Activated CD4-positive, alpha-beta T cell treated with anti-CD3 and anti-CD28 coated beads, Interleukin-2, amount 50 U/mL, for 1 hour (primary cell): Measurements from ENCODE around the gene ZNF428.
"Not testable (repeated sequence)": the region's sequence is repeated elsewhere in the genome, so short reads cannot be mapped to it uniquely, and the experiment has no call there.

Experiments
- DNase-seq: peaks from one replicate; pipeline ENCODE4 v3.0.0-alpha.2; 2020

ZNF428 gene

DNA sequence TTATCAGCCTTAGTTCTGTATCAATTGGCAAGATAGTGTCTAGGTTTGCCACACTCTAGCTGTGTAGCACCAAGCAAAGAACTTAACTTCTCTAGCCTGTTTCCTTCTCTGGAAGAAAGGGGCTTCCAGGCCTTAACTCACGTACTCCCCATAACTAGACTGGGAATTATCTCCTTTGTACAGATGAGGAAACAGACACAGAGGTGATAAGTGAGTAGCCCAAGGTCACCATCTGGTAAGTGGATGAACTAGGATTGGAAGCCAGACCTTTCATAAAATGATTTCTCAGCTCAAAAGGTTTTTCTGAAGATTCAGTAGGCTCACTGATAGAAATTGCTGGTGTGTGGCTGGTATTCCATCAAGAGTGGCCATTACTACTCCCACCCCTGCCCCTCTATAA is 3.1 kb downstream of the ZNF428 start:
- DNase-seq = no peak

DNA sequence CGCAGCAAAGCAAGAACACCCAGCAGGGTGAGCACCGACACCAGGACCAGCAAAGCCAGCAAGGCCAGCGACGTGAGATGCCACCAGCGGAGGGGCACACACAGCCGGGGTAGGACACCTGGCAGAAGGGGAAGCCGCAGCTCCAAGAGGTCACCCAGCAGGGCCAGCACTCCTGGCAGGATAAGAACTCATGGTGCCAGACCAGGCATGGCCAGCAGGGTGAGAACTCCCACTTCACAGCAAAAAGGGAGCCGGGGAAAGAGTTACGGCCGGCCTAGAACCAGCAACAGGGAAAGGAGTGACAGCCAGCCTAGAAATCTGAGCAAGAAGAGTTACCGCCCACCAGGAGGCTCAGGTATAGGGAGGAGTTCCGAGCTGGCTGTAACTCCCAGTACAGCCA is 7.1 kb downstream of the ZNF428 start:
- no peak for DNase-seq

DNA sequence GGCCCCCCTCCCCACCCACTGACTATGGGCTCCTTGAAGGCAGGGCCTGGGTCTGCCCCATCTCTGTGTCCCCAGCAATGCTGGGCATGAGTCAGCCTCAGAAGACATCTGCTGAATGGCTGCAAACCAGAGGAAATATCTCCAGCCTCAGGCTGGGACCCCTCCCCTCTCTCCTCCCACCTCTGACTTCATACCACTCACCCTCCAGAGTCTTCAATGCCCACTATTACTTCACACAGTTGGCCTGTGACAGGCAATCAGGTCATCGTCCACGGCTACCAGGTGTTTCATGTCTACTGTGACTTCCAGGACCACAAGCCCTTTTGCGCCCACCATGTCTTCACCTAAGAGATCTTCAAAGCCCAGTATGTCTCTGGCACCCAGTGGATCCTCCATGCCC is 7.6 kb downstream of the ZNF428 start, which contains the start of gene SRRM5:
TSS of gene SRRM5 (plus strand) at position 301 of the 400 bp plus-strand sequence. CDS start at position 335, 34 bp downstream.
- no peak for DNase-seq

DNA sequence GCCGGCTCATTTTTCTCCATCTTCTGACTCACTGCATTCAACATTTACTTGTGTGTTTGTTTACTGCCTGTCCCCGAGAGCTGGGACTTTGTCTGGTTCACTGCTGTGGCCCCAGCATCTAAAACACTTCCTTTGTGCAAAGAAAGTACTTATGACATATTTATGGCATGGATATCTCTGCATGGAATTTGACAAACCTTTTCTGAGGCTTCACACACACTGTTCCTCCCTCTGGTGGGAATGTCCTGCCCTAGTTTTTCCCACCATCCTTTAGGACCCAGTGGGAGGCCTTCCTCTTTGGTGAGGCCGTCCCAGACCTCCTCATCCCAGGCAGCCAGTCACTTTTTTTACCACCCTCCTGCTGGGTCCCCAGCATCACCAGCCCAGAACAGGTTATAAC is 8.9 kb downstream of the ZNF428 start:
- DNase-seq = no peak

DNA sequence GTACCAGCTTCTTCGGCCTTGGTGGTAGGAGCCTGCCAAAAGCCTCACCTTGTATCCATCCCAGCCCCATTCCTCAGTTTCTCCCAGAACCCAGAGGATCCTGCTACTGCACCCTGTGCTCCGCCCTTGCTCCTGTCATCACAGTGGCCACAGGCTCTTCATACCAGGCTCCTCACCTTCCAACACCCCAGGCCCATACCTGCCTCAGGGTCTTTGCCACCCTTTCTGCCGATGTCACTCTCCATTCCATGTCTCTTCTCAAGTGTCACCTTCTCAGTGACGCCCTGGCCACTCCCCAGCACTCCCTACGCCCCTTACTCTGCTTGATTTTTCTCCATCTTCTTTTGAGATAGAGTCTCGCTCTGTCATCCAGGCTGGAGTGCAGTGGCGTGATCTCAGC is 9.6 kb downstream of the ZNF428 start:
- no peak for DNase-seq

DNA sequence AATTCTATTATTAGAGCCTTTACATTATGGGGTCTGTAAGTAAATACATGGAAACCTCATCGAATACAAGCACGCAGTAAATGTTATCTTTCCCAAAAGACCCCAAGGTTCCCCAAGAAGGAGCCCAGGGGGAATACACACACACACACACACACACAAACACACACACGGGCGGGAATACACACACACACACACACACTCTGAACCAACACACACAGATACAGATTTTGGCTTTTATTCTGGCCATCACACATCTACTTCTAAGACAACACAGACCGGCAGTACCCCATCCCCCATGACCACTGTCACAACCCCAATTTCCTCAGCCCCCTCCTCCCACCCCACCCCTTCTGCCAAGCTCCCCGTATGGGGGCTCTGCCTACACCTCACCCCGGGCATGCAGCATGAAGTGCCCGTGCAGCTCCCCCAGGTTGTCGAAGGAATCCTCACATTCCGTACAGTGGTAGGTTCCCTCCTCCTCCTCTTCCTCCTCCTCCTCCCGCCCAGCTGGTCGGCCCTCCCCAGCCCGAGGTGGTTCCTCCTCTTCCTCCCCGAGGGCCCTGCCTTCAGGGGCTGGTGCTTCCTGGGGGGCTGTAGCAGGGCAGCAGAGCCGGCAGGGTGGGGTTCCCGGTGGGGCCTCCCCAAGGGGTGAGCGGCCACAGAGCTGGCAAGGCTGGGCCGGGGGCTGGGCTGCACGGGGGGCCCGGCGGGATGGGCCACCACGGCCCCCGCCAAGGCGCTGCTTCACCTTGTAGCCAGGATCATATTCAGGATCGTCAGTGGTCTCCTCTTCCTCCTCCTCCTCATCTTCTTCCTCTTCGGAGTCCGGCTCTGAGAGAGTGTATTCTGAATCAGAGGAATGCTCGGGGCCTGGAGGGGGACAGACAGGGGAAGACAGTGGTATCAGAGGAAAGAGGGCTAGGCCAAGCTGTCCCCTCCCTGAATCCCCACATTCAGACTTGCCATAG is 11.9 kb downstream of the ZNF428 start:
- DNase-seq = no peak

DNA sequence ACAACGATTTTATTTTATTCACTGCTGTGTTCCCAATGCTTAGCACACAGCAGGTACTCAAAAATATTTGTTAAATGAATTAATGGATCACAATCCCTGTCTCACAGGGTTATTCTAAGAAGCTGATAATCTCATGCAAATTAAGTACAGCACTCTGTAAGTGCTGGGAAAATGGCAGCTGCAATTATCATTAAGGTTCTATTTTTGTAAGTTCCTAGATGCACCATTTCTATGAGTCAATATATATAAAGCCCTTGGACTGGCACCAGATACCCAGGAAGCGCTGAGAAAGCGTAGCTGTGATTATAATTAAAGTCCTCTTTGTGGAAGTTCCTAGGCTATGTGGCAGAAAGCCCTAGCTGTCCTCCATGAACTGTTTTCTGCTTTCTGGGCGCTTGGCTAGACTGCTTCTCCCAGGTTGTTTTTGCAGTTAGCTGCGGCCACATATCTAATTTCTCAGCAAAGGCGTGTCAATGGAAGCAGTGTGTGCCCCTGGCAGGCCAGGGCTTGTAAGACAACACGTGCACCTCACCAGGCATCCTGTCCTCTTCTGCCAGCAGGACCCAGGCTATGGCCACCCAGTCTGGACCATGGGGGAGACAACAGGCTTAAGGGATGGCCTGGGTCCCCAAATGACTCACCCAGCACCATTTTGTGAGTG is 12.7 kb downstream of the ZNF428 start:
- no peak for DNase-seq

DNA sequence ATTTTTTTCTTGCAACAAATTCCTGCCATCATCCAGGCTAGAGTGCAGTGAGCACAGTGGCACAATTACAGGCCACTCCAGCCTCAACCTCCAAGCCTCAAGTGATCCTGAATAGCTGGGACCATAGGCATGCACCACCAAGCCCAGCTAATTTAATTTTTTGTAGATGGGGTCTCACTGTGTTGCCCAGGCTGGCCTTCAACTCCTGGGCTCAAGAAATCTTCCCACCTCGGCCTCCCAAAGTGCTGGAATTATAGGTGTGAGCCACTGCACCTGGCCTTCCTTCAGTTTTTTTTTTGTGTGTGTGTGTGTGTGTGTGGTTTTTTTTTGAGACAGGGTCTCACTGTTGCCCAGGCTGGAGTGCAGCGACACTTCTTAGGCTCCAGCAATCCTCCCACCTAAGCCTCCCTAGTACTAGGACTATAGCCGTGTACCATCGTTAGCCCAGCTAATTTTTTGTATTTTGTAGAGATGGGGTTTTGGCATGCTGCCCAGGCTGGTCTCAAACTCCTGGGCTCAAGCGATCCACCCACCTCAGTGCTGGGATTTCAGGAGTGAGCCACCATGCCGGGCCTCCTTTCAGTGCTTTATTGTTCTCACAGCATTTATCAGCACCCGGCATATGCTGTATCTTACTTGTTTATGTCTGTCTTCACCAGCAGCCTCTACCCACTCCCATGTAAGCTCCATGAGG is 13.4 kb downstream of the ZNF428 start:
- no peak for DNase-seq

DNA sequence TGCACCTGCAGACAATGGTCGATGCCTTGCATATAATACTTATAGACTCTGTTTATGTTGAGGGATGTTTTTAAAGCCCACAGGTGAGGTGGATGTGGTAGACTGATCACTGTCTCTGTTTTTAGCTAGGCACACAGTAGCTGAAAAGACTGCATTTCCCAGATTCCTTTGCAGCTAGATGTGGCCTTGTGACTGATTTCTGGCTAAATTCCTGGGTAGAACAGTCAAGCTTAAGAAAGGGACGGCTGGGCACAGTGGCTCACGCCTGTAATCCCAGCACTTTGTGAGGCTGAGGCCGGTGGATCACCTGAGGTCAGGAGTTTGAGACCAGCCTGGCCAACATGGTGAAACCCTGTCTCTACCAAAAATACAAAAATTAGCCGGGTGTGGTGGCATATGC is 19.1 kb downstream of the ZNF428 start:
- not testable (repeated sequence) for DNase-seq

DNA sequence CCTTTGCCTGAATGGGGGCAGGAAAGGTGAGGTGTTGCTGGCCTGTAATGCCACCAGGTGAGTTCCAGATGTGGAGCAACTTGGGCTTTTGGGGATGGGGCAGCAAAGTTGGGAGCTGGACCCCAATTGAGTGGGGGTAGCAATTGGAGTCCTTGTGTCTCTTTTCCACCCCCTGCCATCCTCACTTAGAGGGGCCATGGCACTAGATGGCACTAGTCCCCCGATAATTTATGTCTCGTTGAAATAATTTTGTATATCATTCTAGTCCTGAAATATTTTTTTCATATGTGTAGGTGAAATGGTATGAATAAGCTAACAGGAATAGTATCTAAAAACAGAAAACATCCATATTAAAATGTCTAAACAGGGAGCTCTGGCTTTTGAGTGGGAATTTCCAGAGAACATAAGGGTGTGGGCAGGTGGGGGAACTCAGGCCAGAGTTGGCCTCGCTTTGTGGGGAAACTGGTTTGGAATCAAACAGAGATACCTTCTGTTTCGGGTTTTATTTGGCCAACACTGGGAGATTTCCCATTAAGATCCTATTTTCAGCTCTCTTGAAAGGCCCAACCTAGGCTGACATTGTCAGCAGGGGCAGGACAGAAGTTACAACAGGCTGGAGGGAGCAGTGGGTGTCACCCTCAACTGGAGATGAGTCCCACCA is 19.7 kb downstream of the ZNF428 start:
- DNase-seq = no peak

DNA sequence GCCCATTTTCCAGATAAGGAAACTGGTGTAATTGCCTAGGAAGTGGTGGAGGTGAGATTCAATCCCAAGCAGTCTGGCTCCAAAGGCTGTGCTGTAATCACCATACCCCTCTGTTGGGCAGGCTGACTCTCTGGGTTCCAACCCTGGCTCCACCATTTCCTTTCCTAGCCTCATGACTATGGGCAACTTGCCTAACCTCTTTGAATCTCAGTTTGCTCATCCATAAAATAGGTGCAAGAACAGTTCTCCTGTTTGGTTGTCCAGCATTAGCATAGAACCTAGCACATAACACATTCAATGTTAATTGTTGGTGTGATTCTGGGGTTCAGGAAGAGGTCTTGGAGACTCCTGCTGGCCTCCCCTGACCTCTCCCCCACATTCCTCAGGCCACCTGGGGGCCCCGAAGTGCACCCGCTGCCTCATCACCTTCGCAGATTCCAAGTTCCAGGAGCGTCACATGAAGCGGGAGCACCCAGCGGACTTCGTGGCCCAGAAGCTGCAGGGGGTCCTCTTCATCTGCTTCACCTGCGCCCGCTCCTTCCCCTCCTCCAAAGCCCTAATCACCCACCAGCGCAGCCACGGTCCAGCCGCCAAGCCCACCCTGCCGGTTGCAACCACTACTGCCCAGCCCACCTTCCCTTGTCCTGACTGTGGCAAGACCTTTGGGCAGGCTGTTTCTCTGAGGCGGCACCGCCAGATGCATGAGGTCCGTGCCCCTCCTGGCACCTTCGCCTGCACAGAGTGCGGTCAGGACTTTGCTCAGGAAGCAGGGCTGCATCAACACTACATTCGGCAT is 20.8 kb downstream of the ZNF428 start:
- DNase-seq = no peak

DNA sequence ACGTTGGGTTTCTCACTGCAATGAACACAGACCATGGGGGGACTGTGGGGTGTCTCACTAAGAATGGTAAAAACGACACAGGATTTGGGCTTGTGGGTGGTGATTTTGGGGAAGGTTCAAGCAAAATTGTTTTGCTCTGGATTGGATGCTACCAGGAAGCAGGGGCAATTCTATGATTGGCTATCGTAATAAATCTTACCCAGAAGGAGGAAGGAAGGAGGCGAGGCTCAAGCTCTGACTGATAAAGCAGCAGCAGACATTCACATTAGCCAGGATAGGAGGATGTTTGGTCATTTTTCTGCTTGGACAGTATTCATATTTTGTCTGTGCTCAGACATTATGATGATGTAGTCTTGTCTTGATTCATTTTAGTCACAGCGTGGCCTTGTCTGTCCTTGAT is 21.6 kb downstream of the ZNF428 start:
- DNase-seq = no peak

DNA sequence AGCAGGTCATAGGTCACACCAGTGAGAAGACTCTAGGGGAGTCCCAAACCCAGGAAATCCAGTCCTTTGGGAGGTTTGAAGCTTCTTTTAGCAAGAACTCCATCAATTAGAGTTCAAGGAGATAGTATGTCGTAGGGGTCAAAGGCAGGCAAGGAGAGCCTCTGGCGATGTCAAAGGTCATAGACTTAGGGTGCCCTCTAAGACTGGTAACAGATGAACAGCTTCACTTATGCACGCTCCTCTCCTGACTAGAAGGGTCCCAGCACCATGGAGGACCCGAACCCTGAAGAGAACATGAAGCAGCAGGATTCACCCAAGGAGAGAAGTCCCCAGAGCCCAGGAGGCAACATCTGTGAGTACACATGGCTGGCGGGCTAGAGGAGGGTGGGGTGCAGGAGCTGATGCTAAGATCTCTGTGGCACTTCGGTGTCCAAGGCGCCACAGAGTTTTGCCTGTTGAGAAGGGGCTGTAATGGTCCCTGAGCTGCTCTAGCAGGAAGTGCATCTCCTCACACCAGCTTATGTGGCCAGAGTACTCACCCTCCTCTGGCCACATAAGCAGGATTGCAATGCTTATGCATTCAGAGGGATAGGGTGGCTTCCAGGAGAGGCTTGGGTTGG is 22.5 kb downstream of the ZNF428 start:
- no peak for DNase-seq

DNA sequence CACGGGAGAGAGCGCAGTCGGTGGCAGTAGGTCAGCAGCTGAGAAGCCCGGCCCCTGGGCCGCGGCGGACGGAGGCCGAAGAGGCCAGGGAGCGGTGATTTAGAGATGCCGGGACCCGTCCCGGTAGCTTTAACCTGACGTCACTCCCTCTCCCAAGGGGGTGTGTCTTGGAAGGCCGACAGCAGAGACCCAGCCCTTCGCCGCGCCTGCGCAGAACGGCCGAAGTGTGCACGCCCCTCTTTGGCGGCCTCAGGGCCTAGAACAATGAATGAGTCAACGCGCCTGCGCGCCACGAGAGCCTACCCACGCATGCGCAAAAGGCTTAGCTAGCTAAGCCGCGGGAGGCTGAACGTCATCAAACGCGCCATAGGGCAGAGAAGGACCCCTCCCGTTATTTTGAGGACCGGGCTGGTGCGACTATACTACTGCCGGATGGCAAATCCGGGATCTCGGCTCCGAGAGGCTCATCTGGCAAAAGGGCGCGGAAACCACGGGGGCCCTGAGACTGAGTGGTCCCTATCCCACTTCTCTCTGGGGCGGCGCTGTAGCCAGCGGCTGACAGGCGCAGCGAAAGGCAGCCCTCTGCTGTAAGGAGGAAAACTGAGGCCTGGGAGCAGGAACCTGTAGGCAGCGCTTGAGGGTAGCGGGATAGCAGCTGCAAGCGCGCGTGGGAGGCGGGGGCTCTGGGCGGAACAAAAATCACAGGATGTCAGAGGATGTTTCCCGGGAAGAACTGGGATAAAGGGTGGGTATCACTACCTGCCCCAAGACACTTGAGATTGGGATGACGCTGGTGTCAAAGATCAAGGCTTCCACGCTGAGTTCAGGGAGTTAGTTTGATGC is 23.2 kb downstream of the ZNF428 start, which contains the start of the genes IRGQ and ZNF576:
TSS of gene IRGQ (minus strand) at position 136 of the 843 bp plus-strand sequence. CDS start 796 bp downstream, outside the sequence.
TSS of gene ZNF576 (plus strand) at position 597 of the 843 bp plus-strand sequence. CDS start 514 bp downstream, outside the sequence.
- peak; percentile 100 for DNase-seq

DNA sequence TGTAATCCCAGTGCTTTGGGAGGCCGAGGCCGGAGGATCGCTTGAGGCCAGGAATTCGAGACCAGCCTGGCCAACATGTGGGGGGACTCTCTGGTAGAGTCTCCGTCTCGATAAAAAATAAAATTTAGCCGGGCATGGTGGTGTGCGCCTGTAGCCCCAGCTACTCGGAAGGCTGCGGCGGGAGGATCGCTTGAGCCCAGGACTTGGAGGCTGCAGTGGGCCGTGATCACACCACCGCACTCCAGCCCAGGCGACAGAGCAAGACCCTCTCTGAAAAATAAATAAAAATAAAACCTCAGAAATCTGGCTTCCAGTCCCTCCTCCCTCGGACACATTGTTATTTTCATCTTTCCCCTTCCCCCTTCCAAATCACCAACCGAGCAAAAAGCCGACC is 23.8 kb downstream of the ZNF428 start:
- peak; percentile 18 for DNase-seq

DNA sequence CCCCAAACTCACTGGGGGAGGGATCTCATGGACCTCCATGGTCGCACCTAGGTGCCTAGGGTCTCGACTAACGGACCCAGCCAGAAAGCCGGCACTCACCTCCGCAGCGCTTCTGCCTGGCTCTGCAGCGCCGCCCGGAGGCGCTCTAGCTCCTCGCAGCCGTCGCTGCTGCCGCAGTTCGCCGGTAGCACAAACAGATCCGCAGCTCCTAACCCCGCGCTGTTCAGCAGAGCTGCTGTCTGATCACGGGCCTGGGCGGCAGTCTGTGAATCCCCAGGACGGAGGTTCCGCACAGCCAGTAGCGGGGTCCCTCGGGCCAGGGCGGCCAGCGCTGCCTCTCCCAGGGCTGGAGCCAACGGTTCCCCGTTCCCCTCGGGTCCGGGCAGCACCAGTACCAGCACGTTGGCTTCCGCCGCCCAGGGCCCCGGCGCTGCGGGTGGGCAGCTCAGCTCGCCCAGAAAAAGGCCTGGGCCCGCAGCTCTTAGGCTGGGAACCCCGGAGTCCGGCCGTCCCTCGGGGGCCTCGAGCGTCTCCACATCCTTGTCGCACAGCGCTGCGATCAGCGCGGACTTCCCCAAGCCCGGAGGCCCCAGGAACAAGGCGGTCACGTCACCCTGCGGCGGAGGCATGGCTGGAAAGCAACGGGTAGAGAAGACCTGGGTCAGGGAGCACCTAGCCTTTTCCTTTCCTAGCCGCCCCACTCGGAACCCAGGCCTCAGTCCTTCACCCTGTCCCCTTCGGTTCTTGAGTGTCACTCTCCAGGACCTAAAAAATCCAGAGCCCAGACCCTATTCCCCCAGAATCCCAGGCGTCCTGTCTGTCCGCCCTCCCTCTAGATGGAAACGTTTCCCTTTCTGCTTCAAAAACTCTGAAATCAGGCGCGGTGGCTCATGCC is 24.5 kb downstream of the ZNF428 start:
- peak; percentile 69 for DNase-seq

DNA sequence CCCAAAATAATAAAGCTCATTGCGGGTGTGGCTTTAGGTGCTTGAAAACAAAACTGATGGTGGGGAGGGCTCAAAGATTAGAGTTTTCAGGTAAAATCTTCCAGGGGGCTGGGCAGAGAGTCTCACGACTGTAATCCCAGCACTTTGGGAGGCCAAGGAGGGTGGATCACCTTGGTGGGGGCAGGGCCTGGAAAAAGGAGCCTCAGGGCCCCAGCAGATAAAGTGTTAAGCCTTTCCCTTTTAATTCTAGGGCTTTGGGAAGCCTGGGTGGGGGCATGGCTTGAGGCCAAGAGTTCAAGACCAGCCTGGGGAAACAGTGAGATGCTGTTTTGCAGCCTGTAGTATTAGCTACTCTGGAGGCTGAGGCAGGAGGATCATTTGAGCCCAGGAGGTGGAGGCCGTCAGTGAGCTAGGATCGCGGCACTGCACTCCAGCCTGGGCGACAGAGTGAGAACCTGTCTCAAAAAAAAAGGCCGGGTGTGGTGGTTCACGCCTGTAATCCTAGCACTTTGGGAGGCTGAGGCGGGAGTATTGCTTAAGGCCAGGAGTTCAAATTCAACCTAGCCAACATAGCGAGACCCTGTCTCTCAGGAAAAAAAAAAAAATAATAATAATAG is 25.2 kb downstream of the ZNF428 start:
- no peak for DNase-seq

DNA sequence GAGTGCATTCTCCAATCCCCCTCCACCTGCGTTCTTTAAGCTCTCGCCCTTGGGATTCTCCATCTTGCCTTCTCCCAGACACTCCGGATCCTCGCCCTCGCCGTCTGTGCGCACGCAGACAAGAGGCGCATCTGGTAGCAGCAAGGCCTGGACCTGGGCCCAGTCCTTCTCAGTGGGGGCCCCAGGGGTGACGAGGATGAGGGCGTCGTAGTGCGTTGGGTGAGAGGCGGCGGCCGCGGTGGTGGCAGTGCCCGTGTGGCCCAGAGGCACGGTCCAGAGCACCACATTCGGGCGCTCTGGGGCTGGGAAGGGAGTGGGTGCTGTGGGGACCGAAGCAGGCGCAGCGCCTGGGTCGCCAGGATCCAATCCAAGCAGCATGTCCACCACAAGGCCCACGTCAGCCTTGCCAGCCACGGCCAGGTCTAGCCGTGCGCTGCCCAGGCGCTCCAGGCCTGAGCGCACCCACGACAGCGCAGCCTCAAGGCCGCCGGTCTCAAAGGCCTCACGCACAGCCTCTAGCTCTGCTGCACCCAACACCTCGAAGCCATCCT is 26.6 kb downstream of the ZNF428 start:
- no peak for DNase-seq
